Dermis microvascular lymphatic vessel endothelial cell (primary cell): ENCODE data around the gene GLP2R. TPM values are rescaled to one million over a fixed set of nuclear protein-coding genes. Genes with fewer than 3 reads are reported as not detected.
"Not testable (repeated sequence)": the region's sequence is repeated elsewhere in the genome, so short reads cannot be mapped to it uniquely, and the experiment has no call there.

Experiments
- DNase-seq, 2 donors: peaks; one replicate each; pipeline versions ENCODE4 v3.0.0 to v3.0.0-alpha.2; 2010; ENCODE audit warnings: low read depth in 2 of 2
- total RNA-seq: library from RNA; depleted of rRNA; stranded (reverse); fragments of >200 nt; gene quantifications from 2 replicates; pipeline ENCODE4 v1.2.1, GENCODE V29; 2014

The GLP2R gene
- total RNA-seq, 1 donor from 2014 or later, result not detected

GRCh38 chr17:9918804-9919352 is 93.2 kb downstream of the GLP2R start:
- DNase-seq, result no peak

- not testable (repeated sequence) for DNase-seq
Measured at GRCh38 chr17:9921216-9921615, 95.5 kb downstream of the GLP2R start.

GRCh38 chr17:9922012-9922848 is 96.5 kb downstream of the GLP2R start:
- no peak for DNase-seq

GRCh38 chr17:9924735-9925191 is 99.0 kb downstream of the GLP2R start:
- peak; percentile 51 for DNase-seq

- no peak for DNase-seq
Measured at GRCh38 chr17:9925457-9925856, 99.7 kb downstream of the GLP2R start.

- DNase-seq, result no peak
Measured at GRCh38 chr17:9926150-9926804, 100.6 kb downstream of the GLP2R start.

GRCh38 chr17:9928601-9929333 is 103.0 kb downstream of the GLP2R start:
- peak in 1 of 2 donors; percentile 7 for DNase-seq

GRCh38 chr17:9929871-9930270 is 104.1 kb downstream of the GLP2R start:
- DNase-seq, result no peak

GRCh38 chr17:9931144-9931741 is 105.5 kb downstream of the GLP2R start:
- no peak for DNase-seq

- no peak for DNase-seq
Measured at GRCh38 chr17:9932491-9932890, 106.8 kb downstream of the GLP2R start.

- DNase-seq, result no peak
Measured at GRCh38 chr17:9934331-9934730, 108.6 kb downstream of the GLP2R start.

GRCh38 chr17:9935408-9935807 is 109.7 kb downstream of the GLP2R start:
- no peak for DNase-seq

- DNase-seq, result no peak
Measured at GRCh38 chr17:9936095-9936494, 110.4 kb downstream of the GLP2R start.

GRCh38 chr17:9937241-9937761 is 111.6 kb downstream of the GLP2R start:
- DNase-seq, result no peak

GRCh38 chr17:9937901-9938300 is 112.2 kb downstream of the GLP2R start:
- no peak for DNase-seq

- DNase-seq, result no peak
Measured at GRCh38 chr17:9938764-9939163, 113.0 kb downstream of the GLP2R start.

GRCh38 chr17:9940841-9941240 is 115.1 kb downstream of the GLP2R start:
- no peak for DNase-seq

GRCh38 chr17:9941305-9941704 is 115.6 kb downstream of the GLP2R start:
- no peak for DNase-seq
